Activated CD8-positive, alpha-beta memory T cell treated with anti-CD3 and anti-CD28 coated beads, Interleukin-2, amount 50 U/mL, for 4 hours (primary cell): Measurements from ENCODE around the gene MCF2L2.
A peak's percentile ranks its signal among the peaks of the same experiment; 100 is the strongest.

ENCODE experiments used
- DNase-seq: peaks from one replicate; pipeline ENCODE4 v3.0.0-alpha.2; 2020

The MCF2L2 gene

DNA sequence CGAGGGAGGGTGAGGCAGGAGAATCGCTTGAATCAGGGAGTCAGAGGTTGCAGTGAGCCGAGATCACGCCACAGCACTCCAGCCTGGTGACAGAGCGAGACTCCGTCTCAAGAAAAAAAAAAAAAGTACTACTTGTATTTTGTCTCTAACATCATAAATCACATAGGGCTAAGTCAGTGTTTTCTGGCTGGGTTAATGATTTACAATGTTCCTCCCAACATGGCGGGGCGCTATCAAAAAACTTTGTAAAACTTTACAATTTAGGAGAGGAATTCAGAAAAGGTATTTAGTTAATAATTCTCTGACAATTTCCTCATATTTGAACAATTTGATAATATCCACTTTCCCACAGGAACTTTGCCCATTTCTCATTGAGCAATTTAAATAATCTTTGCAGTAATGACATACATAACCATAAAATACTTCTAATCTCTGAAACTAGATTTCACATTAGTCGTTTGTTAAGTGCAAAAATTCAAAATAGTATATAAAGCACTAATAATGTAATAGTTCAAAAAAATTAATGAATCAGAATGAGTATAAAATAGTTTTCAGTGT, 202.0 kb downstream of the MCF2L2 start:
- no peak for DNase-seq

DNA sequence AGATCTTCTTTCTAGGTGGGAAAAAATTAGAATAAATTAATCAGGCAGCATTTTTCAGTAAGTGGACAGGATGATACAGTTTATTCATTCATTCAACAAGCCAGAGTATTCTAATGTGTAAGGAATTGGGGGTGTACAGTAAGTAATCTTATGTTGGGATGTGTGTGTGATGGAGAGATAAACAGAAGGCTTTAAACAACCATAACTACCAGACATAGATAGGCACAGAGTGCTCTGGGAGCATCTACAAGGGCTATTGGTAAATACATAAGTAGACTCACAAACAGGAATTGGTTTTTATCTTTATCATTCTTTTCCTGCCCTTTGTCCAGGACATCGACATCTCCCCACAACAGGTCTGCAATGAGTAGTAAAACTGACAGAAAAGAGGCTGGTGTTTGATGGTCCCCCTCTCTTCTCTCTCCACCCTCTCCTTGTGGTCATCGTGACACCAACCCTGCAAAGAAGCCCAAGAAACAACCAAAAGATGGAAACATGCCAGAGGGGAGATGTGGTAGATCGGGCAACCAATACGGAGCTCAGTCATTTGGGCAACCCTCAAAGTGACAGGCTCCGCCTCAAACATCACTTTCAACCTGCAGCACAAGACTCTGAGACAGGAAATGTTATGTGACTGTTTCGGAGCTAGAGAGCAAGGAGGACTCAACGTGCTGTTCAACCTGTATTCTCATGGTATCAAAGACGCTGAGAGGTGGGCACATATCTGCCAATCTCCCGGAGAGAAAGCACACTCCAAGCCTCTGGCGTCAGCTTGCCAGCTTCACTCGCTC, 204.0 kb downstream of the MCF2L2 start:
- DNase-seq = peak; percentile 40

DNA sequence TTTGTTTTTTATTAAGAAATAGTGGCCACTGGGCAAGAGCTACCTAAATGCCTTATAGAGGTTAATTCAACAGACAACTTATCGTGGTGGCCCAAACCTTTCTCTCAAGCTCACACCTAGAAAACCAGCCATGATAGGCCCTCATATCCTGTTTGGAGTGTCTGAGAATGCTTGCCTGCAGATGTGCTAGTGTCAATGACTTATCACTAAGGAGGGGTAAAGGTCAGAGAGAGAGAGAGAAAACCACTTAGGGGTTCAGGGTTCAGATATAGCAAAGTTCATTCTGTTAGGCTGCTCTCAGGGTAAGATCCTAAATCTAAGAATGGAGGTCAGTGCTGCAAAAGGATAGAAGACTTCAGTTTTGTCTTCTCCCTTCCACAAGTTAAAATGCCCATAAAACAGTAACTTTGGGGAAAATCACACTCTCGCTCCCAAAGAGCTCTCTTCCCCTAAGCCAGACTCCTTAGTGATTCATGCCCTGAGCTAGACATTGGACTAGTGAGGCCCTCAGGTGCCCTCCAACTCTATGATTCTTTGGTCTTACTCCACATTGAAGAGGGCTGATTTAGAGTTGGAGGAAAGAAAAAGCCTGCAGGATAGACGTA, 205.7 kb downstream of the MCF2L2 start:
- no peak for DNase-seq

DNA sequence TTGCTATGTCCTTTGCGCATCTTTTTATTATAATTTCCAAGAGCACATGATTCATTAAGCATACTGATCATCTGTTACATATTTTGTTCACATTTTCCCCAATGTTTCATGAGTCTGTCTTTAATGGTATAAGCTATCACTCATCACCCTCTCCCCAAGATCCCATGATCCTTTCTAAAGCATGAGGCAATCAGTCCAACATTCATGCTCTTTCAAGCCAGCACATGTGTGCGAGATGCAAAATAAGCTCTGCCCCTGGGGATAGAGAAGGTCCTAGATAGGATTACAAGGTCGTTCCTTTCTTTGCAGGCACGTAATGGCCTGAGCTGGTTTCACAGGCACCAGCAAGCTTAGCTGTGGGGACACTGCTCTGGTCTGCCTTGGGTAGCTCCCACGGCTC, 207.6 kb downstream of the MCF2L2 start:
- DNase-seq = no peak

DNA sequence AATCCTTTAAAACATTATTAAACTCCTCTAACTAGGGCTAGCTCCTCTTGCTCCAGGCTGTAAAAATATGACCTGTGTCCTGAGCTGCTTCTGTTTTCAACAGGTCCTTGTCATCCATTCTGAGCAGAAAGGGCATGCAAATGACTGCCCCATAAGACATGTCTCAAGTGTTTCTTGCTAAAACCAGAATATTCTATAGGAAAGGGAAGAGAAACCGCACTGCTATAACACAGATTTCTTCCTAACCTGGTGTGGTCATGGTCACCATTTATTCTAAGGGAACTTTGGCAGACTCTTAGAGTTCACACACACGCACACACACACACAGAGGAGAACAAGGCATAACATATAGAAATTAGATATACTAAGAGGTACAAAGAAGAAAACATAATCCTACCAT, 209.6 kb downstream of the MCF2L2 start:
- no peak for DNase-seq

DNA sequence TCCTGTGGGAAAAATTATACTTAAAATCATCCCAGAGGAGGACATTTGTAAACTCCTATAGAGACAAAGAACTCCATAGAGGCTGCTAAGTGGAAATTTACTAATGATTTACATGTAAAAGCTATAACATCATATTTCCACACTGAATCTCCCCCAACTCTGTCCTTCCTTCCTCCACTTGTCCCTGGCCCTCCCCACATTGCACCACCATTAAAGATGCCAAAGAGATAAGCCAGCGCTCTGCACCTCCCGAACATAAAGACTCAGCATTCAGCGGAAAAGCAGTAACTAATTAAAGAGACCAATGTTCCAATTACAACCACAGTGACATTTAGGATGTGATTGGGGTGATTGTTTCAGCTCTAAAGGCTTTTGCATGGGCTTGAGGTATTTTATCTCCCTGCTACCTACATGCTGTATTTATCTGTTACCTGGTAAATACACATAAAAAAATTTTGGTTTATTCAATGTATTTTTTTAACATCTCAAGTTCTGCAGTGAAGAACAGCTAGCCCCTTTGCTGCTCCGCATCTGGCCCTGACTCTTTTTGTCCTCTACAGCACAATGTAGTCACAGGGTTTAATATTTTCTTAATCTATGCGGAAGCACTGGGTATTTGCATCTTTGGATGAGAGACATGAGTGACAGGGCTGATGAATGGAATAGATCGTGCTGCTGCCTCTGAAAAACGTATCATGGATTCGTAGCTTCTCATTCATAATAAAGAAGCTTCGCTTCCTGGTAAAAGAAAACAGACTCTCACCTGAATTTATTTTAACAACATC, 210.7 kb downstream of the MCF2L2 start:
- DNase-seq = no peak

DNA sequence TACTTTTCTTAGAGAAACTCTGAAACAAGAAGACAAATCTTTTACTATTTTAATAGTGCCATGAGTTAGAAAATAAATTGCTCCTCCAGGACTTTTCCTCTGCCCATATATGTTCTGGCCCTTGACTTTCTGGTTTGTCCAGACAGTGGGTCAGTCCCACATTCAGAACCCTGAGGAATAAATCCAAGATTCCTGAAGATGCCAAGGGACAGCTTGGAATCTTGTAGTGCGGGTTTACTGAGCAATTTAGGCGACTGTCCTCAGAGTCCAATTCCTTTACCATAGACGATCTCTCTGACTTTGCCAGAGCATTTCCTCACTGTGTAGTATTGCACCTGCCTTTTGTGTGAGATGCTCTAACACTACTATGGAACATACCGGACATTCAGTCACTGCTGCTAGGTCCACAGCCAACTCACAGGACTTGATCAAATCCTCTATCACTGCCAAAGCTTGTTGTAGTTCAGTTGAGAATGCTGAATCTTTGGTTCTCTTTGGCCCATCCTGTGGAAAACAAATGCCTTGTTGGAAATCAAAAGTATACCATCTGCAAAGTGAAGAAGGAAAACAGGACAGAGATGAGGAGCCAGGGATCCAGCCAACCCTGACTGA, 212.7 kb downstream of the MCF2L2 start:
- DNase-seq = no peak

DNA sequence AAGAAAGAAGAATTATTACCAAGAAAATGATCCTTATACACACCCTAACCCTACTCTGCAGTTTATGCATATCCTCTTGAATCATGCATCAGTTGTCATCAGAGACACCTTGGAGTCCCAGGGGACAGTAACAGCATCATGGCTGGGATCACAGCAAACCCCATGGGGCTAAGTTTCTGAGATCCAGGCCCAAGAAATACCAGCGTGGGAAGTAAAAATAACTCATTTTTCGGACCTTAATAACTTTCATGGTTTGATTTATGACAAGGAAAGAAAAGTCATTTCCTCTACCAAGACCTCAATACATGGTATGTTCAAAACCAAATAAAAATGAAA, 214.2 kb downstream of the MCF2L2 start:
- DNase-seq = no peak

DNA sequence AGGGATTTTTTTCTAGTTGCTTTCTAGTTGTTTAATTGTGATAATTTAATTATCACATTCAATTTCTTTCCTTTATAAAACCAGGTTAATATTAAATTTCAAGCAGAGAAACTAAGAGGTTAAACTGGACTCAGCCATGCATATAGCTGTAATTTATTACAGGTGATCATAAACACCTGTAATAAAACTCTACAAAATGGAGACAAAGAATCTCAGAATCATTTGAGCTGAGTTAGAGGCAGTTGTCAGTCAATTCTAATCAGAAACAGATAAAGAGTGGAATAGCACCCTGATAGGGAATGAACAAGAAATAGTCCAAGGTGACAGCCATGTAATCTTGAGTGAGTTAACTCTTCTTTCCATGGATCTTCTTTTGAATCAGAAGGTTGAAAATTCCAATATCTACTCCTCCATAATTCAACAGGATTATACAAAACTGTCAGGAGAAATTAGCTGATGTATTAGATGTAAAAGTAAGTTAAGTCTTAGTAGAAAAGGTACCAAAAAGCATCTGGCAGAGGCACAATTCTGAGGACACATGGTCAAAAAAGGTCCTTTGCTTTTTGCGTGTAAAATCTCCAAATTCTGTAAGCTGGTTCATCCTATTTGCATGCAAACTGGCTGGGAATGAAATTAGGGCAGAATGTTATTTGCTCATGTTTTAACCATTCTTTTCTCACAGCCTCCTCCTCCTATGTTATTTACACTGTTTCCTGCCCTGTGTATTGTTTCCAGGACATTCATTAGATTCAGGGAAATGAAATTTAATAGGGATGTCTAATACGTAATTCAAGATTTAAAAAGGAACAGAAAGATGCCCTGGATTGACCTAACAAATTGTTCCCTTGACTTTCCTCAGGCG, 214.8 kb downstream of the MCF2L2 start:
- DNase-seq = no peak

DNA sequence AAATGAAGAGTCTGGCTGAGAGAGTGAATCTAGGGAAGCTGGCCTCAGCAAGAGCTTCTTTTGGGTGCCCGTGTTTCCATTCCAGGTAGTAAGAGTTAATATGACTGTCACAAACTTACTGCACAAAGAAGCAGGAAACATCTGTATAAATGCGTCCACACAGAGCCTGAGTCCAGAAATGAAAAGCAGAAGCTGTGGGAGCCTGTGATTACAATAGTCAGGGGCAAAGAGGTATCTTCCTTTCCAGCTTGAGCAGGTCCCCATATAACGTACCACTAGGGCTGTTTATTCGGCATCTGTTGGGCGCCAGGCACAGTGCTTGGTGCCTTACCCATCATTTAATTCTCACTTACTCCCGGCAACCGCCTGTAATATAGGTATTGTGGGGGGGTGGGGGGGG, 215.9 kb downstream of the MCF2L2 start:
- no peak for DNase-seq

DNA sequence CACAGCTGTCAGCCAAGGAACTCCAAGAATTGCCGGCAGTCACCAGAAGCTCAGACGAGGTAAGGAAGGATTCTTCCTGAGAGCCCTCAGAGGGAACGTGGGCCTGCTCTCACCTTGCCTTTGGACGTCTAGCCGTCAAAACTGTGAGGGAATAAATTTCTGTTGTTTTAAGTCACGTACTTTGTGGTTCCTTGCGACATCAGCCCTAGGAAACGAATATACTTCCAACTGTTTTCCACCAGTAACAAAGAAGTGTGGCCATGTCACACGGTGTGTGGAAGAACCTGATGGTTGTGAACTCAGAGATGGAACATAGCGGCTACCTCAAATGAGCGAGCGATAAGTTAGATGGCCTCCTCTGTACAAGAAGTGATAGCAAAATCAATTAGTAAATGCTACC, 216.3 kb downstream of the MCF2L2 start:
- DNase-seq = no peak

DNA sequence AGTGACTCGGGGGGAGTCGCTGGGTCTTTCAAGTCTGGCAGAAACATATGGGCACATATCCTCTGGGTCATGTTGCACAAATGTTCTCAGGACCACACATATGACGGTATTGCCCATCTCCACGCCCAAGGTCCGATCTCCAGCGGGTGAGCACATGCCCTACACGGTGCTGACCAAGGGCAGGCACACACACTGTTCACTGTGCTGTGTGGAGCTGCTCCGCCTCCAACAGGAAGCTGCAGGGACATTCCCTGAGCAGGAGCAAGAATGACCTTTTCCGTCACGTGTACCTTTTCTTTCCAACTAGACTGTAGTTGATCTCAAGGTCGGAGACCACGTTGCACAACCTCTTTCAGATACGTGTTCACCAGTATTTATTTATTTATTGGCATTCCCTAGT, 217.1 kb downstream of the MCF2L2 start:
- DNase-seq = no peak

DNA sequence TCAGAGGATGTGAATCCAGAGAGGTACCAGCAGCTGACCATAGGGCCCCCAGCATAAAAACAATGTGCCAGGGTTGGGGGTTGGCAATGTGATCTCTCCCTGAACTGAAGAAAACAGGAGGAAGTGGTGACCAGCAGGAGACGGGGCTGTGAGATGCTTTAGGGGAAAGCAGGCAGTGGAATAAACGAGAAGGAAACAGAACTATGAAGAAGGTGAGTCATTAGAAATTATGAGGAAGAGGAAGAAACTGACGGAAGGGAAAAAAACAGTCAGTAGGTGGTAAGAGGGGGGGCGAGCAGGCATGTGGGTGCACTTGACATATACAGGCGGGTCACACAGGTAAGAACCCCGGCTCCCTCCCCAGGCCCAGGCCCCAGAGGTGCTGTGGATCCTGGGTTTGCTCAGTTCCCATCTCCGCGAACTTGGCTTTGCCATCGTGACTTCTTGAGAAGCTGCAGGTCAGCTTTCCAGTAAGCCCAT, 217.5 kb downstream of the MCF2L2 start:
- DNase-seq = peak; percentile 33

DNA sequence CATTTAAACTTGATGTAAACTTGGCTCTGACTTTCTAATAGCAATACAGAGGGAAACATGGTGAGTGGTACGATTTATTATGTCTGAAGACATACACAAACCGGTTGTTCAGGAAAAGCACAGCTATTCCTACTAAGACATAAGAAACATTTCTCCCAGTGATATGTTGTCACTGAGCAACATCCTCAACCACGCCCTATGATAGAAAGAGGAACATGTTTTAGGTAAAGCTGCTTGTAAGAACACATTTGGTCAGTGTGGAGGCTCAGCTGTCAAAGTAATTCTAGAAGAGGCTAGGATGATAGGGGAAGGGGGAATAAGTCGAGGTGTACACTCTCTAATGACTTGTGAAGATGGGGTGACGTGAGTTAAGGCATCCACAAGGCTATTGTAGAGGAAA, 218.1 kb downstream of the MCF2L2 start:
- no peak for DNase-seq

DNA sequence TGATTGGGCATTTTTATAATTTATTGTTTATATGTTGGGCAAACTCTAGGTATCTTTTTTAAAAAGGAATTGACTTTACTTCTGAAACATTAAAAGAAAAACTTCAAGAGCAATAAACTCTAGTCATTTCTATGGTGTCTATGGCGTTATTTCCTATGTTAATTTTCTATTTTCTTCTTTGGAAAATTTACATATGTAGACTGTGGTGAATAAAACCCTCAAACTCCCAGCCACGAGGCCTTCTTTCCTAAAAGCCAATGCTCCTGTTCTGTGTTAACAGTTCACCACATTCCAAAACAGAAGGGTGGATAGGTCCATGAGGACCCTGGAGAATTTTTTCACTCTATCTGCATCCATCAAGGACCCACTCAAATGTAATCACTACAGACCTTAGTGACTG, 219.6 kb downstream of the MCF2L2 start:
- DNase-seq = no peak

DNA sequence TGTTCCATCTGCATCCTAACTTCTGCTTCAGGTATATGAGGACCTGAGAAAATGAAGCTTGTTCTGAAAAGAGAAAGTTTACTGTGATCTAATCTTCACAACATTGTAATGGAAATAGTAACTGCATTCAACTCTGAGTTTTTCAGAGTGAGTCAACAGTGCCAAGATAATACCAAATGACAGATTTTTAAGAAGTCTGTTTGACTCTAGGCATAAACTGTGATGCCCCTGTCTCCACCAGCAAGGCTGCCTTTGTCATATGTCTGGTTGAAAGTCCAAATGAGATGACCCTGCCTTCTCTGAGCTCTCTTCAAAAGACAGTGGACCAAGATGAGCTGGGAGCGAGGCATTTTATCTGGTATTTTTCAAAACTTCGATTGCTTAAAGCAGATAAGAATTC, 220.2 kb downstream of the MCF2L2 start:
- no peak for DNase-seq

DNA sequence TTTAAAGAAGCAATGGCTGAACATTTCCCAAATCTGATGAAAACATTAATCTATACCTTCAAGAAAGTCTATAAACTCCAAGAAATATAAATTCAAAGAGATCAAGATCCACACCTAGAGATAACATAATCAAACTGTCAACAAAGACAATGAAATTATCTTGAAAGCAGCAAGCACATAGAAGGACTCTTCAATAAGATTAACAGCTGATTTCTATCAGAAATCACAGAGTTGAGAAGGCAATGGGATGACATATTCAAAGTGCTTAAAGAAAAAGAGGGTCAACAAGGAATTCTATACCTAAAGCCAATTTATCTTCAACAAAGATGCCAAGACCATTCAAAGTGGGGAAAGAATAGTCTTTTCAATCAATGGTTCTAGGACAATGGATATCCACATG, 224.7 kb downstream of the MCF2L2 start:
- no peak for DNase-seq

DNA sequence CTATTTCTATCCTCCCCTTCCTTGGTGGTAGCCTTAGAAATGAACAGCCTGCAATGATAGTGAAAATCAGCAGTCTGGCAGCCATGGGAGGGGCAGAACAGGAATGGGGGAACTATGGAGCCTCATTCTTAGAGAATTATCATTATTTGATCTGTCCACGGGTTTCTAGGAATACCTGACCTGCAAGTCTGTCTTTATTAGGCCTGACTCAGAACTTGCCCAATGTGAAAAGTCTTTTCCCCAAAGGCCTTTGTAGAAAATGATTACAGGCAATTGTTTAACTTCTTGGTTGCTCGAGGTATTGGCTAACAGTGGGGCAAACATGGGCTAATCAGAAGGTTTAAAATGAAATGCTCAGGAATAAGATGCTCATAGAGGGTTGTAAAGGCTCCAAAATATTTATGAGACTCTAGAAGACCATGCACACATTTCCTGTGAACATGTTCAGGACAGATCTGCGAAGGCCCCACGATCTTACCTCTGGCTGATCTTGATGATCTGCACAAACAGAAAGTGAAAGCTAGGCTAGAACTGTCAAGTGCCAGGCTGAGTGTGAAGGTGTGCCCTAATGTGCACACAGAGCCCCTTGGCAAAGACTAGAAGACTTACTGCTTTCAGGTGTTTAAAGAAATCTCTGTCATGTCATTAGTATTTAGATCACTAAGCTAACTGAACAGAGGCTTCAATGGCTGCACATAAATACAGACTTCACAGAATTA, 226.3 kb downstream of the MCF2L2 start:
- DNase-seq = no peak

DNA sequence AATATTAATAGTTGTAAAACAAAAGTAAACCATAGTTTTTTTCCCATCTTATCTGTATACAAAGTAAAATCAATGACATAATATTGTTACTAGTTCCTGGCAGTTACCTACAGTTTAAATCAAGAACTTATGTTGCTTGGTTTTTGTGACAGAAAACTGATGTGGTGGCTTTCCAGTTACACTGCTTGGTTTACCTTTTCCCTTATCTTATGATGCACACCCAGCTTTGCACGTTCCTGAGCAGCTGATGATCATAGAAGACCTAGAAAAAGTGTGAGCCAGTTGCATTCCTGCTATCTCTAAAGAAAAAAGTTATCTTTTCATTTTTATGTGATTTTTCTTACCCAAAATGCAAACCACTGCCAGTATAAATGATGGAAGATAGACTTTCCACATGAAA, 229.5 kb downstream of the MCF2L2 start:
- DNase-seq = no peak

DNA sequence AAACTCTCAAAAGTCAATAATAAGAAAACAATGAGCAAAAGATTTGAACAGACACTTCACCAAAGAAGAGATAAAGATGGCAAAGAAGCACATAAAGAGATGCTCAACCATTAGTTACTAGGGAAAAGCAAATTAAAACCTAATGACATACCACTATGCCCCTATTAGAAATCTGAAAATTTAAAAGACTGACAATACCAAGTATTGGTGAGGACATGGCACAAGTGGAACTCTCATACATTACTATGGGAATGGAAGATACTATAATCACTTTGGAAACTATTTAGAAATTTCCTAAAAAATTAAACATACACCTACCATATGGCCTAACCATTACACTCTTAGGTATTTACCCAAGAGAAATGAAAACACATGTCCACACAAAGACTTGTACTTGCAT, 230.7 kb downstream of the MCF2L2 start:
- no peak for DNase-seq

DNA sequence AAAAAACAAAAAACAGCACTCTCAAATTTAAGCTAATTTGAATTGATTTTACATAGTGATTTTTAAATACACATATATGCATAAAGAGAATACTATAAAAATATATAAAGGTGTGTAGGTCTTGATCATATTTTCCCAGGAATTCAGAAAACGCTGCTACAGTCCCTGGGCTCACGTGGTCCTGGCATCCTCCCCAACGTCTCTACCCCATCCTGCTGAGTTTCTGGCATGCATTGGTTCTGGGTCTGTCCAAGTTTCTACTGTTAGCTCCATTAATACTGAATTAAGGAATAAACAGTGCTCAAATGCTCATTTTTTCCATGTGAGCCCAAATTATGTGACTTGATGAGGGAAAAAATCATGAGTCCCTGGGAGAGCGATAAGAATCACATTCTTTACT, 233.2 kb downstream of the MCF2L2 start:
- no peak for DNase-seq
